NCI-H2196 (cell line): ENCODE measurements around the gene IRS1.
A peak's percentile ranks its signal among the peaks of the same experiment; 100 is the strongest.
"Not testable (repeated sequence)": the region's sequence is repeated elsewhere in the genome, so short reads cannot be mapped to it uniquely, and the experiment has no call there.

Experiments
- DNase-seq: peaks from one replicate; lab custom pipeline; 2025; ENCODE audit not compliant: unreplicated experiment; lab: John Stamatoyannopoulos, UW

Gene IRS1

GRCh38 chr2:226799211-226799975 lies at the start of gene IRS1:
Gene IRS1 (minus strand): TSS chr2:226799820. CDS start chr2:226798738, 1,082 bp downstream.
- peak; percentile 55 for DNase-seq

- no peak for DNase-seq
Observed at GRCh38 chr2:226849349-226849748, 49.7 kb upstream of the IRS1 start.

GRCh38 chr2:226847511-226847910 lies 47.9 kb upstream of the IRS1 start:
- DNase-seq = no peak

- no peak for DNase-seq
Observed at GRCh38 chr2:226847090-226847489, 47.5 kb upstream of the IRS1 start.

- no peak for DNase-seq
Observed at GRCh38 chr2:226845386-226846116, 45.9 kb upstream of the IRS1 start.

GRCh38 chr2:226843001-226843400 lies 43.4 kb upstream of the IRS1 start:
- DNase-seq = not testable (repeated sequence)

GRCh38 chr2:226839951-226840350 lies 40.3 kb upstream of the IRS1 start:
- DNase-seq = no peak

GRCh38 chr2:226839161-226839560 lies 39.5 kb upstream of the IRS1 start:
- no peak for DNase-seq

- DNase-seq = no peak
Observed at GRCh38 chr2:226838722-226839121, 39.1 kb upstream of the IRS1 start.

- DNase-seq = no peak
Observed at GRCh38 chr2:226837787-226838603, 38.4 kb upstream of the IRS1 start.

GRCh38 chr2:226837334-226837733 lies 37.7 kb upstream of the IRS1 start:
- DNase-seq = no peak

- DNase-seq = no peak
Observed at GRCh38 chr2:226836548-226836885, 36.9 kb upstream of the IRS1 start.

GRCh38 chr2:226835796-226836547 lies 36.4 kb upstream of the IRS1 start, which contains the start of gene RHBDD1:
Gene RHBDD1 (plus strand): TSS chr2:226836054. CDS start chr2:226864694, 28,640 bp downstream.
- peak; percentile 96 for DNase-seq

- DNase-seq = no peak
Observed at GRCh38 chr2:226835420-226835795, 35.8 kb upstream of the IRS1 start.

- not testable (repeated sequence) for DNase-seq
Observed at GRCh38 chr2:226834880-226835279, 35.3 kb upstream of the IRS1 start.

GRCh38 chr2:226832061-226832460 lies 32.4 kb upstream of the IRS1 start:
- DNase-seq = no peak

- DNase-seq = no peak
Observed at GRCh38 chr2:226831266-226831665, 31.6 kb upstream of the IRS1 start.

GRCh38 chr2:226829721-226830631 lies 30.4 kb upstream of the IRS1 start:
- DNase-seq = no peak

- no peak for DNase-seq
Observed at GRCh38 chr2:226828191-226828590, 28.6 kb upstream of the IRS1 start.

- DNase-seq = no peak
Observed at GRCh38 chr2:226825056-226825455, 25.4 kb upstream of the IRS1 start.
